Activated T-cell treated with anti-CD3 and anti-CD28 coated beads for 48 hours (primary cell): Measurements from ENCODE around the gene RIGI.
"Not testable (repeated sequence)": the region's sequence is repeated elsewhere in the genome, so short reads cannot be mapped to it uniquely, and the experiment has no call there.

ENCODE experiments used
- DNase-seq: peaks from one replicate; pipeline ENCODE4 v3.0.0-alpha.2; 2020; ENCODE audit warnings: low read depth

The RIGI gene

DNA sequence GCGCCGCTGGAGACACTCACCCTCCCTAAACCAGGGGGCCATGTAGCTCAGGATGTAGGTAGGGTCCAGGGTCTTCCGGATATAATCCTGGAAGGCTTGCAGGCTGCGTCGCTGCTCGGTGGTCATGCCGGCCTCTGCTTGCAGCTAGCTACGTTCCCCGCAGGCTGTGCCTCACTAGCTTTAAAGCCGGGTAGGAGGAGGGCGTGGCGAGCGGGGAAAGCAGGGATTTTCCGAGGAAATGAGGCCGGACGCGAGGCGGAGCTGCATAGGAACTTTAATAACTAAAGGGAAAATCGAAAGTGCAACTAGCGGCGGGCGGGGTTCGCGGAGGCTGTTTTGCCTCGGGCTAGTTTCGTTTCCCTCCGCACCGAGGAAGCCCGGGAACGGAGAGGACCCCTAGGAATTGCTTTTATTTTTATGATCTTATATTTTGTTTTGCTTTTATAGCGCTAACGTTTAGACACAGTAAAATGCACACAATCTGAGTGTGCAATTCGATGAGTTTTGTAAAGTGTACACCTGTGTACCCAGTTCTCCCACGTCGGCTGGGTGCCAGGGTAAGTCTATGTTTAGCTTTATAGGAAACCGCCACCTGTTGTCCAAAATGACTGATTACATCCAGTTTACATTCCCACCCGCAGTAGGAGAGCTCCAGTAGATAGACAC is at the start of gene RIGI:
RIGI (minus strand) TSS at position 156 of the 666 bp plus-strand sequence; CDS start at position 126, 30 bp downstream.
- peak; percentile 56 for DNase-seq

DNA sequence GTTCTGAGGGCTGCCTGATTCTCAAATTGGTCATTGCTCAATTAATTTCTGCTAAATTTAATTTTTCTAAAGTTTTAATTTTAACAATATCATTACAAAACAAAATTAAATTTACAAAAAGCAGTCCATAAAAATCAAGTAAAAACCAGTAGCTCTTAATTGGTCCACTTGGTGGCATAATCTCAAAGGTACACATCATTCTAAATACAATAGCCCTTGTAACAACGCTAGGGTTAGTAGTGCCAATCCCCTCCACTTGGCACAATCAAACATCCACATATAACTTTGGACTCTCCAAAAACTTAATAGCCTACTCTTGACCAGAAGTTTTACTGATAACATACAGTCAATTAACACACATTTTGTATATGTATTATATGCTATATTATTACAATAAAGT is 48.9 kb upstream of the RIGI start:
- DNase-seq, result no peak

DNA sequence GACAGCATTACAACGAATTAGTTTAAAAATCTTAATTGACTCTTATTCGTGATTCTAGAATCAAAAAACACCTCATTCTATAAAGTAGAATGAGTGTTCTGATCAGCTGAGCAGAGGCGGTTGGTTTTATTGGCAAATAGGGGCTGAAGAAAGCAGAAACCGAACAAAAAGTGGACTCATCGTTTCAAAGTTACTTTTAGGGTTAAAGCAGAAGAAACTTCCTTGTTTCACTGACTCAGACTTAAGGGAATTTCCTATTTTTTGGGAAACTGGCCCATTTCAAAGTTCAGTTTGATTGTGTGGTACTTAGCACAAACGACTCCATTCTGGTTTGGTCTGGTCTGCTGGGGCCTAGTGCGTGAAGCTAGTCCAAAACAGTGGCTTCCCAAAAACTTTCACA is 47.8 kb upstream of the RIGI start:
- no peak for DNase-seq

DNA sequence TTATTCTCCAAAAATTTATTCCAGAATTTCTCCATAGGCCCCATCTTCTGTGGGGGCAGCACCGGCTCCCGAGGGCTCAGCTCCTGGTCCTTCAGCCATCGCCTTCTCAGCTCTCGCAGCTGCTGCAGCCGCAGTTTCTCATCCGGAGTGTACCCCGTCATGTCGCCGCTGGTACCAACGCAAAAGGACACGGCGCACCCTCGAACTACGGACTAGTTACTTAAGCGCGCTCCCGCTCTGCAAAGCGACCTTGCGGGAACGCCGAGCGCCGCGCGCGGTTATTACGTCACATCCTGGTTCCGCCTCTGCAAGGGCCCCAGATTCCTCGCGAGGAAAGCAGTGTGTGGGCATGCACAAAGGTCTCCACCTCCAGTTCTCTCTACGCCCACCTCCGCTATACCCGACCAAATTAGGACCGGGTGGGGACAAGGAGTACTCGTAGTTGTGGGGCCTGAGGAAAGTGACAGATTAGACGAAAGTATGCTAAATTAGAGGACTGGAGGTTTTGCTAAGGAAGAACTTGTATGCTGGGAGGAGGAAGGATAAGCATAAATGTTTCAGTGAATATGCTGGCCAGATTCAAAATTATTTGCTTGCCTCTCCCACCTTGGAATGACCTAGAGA is 47.0 kb upstream of the RIGI start, which contains the start of gene NDUFB6:
NDUFB6 (minus strand) TSS at position 260 of the 624 bp plus-strand sequence; CDS start at position 161, 99 bp downstream.
- peak; percentile 91 for DNase-seq

DNA sequence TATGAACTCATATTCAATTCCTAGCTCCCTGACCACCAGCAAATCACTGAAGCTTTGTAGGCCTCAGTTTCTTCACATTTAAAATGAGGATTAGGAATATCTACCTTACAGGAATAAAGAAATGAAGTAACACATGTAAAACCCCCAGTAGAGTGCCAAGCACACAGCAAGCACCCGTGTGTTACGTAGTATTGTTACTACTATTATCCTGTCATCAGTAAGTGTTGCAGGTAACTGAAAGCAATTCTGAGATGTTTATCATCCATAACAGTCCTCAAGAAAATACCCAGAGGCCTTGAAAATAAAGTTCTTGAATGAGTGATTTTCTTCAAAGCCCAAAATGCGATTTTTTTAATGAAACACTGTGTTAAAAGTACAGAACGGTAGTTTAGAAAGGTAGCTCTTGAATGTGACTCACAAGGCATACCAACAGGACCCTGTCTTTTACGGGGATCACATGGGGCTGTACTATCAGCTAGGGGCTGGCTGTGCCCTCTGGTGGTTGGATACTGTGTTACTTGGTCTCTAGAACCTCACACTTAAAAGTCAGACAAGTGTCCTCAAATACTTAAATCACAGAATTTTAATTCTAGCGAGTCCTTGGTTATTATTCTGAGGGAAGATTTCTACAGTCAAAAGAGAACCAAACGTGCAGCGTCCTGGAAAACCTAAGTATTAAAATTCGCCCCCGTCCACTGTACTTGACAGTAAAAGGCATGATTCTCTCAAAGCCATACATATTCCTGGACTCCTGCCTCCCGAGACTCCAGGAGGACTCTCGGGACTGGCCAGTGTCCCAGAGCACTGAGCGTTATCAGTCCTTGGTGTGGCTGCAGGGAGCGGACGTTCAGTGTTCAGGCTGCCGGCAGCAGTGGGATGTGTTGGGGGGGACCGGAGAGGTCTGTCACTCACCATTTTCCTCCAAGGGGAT is 46.2 kb upstream of the RIGI start:
- peak; percentile 44 for DNase-seq

DNA sequence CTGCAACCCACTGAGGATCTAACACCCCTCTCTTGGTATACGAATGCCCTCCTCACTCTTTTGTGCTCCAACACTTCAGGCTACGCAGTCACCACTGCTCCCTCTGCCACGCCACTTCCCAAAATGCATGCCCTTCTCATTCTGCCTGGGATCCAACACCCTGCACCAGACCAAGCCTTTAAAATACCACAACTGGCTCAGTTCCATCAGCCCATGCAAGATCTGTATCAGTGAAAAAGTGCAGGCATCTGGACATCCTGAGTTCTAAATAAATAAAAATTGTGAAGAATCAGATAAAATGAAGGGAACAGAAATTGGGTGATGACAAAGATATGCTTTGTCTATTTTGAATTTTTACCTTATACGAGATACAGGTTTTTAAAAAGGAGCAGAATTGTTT is 44.3 kb upstream of the RIGI start:
- no peak for DNase-seq

DNA sequence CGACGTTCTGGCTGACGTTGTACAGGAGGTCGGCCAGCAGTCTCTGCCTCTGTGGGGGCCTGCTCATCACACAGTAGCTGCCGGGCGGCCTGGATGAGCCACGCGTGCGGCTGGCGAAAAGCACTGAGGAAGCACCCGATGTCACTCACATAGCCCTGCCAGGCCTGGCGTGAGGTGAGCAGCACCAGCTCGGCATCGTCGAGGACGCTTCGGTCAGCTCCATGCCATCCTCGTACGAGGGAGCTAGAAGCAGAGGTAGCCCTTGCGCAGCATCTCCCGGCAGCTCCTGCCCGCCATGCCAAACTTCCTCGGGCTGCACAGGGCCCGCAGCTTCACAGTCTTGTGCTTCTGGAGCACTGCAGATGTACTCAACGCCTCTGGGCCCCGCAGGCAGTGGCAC is 40.8 kb upstream of the RIGI start:
- DNase-seq, result no peak

DNA sequence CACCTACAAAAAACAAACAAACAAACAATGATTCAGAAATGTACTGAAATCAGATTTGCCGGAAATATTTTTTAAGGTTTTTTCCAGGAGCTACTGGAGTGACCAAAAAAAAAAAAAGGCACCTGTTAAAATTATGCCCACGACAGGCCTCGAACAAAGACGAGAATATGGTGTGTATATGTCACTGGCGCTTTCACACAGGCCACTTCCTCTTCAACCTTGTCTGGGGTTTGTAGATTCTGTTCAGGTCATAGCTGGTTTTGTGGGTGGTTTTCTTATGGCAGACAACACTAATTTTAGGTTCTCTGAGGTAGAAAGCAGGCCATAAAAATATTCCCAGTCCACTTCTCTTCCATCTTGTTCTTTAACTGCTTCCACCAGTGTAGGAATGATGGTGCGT is 40.0 kb upstream of the RIGI start:
- no peak for DNase-seq

DNA sequence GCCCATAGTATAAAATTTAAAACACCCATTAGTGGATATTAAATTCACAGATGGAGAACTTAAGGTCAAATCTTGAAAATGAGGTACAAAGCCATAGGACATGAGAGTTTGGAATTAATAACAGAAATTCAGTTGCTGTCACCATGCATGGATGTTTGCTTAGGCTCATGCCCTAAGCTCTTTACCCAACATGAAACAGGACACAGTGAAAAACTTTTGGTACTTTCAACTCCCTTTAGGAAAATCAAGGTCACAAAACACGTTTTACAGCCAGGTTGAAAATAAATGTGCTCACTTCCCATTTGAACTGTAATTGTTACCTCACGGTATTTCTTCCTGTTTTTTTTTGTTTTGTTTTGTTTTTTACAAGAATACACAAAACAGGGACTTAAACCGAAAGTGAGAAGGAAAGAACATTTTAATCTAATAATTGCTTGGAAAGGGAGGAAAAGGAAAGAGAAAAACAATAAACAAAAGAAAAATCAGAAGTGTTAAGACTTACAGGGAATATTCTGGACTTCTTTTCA is 32.5 kb upstream of the RIGI start:
- DNase-seq, result no peak

DNA sequence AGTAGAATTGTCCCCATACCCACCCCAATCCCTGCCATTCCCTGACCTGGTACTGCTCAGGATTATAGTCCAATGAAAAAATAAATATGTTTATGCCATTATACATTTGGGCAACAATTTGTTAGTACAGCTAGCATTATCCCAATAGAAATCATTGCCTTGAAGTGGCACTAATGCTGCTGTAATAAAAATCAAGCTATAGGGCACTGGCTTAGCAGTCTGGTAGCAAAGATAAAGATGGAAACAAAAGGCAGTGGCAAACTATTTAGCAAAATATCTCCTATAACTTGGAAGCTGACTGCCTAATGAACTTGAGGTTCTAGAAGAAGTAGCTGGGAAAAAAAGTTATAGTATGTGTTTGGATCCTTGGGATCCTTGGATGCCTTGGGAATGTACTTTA is 28.6 kb upstream of the RIGI start:
- no peak for DNase-seq

DNA sequence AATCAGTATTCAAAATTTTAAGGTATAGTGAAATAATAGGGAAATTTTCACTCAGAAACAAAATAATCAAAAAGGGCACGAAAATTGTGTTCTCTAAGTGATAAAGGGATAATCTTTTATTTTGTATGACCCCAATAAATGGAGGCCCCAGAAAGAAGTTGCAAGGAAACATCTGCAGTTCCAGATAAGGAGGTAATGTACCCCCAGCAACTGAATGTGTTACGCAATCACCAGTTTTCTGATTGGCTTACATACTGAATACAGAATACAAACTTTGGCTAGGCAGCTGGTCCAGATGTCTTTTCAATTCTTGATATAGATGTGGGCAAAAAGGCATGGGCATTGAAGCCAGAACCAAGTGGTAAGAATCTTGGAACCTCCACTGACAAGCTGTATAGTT is 28.1 kb upstream of the RIGI start:
- no peak for DNase-seq

DNA sequence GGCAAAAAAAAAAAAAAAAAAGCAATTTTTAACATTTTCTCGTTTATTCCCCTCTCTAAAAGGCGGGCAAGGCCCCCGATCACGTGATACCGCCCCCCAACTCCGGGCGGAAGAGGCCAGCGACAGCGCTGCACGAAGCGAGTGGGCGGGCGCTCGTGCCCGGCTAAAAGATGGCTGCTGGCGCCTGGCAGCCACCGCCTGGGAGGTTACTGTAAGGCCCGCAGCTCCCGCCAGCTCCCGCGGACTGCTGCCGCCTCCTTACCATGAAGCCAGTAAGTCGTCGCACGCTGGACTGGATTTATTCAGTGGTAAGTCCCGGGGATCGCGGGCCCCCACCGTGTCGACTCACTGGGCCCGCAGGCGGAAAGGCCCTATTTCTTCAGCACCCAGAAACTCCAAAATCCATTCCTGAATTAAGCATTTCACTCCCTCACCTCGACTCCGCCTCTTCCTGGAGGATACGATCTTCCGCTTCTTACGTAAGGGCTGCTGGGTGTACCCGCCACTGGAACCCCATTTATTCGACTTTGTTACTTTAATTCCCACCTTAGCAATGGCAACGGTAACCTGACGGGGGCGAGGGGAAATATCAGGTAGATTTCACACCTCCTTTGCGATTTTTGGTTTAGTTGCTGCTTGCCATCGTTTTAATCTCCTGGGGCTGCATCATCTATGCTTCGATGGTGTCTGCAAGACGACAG is 26.3 kb upstream of the RIGI start, which contains the start of the genes SMIM27 and TOPORS:
SMIM27 (plus strand) TSS at position 156 of the 701 bp plus-strand sequence; CDS start at position 264, 108 bp downstream.
TOPORS (minus strand) TSS at position 415 of the 701 bp plus-strand sequence; CDS start at position 265, 150 bp downstream.
- DNase-seq, result peak; percentile 89

DNA sequence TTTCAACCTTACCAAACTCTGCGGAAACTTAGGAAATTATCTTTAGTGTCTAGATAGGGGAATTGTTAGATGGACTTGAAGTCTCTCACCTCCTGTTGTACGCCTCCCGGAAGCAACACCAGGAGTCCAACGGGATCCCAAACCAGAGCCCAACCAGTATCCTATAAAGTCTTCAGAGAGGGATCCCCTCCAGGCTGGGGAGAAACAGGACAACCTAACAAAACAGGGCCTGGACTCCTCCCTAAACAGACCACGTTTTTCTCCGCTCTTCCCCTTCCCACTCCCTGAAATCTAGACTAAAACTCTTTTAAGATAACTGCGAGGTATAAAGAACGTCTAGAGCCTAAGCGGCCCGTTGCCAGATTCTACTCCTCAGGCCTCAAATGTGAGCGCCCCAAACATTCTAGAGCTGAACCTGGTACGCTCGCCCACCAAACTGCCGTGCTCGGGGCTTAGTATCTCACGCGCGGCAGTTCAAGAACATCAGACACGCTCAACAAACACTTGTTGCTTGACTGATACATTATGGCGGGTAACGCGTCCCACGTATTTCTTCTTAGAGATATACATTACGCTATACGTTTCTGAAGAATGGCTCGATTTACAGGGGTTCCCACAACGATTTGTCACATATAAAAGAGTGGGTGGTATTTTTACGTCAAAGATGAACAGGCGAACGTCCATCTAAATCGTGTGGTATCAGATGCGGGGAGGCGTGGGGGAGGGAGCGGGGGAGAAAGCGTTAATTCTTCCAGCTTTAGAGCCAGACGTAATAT is 25.5 kb upstream of the RIGI start:
- peak; percentile 41 for DNase-seq

DNA sequence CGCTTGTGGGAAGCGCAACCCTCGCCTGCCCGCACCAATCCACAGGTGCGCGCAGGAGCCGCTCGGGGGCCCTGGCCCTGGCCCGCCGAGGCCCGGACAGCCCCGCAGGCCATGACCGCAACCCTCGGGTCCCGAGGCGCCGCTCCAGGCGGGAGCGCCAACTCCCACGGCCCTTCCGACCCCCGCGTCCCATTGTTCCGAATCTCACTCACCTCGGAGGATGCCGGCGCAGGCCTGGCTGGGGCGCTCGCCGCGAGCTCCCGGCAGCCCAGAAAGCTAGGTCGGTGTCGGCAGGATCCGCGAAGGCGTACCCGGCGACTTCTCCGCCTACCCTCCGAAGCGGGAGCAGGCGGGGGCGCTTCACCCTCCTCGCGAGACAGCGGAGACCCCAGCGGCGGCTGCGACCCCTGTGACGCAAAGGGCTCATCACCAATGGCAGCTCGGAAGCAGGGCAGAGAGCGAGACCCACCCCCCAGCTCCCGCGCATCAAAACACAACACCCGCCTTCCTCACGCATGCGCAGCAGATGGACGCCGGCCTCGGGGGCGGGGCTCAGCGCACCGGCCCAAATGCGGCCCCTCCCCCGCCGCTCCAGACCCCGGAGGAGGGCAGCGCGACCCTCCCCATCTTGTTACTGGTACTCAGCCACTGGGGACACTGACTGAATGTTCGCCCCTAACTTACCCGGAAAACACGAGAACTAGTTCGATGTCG is 24.7 kb upstream of the RIGI start:
- DNase-seq, result peak; percentile 87

DNA sequence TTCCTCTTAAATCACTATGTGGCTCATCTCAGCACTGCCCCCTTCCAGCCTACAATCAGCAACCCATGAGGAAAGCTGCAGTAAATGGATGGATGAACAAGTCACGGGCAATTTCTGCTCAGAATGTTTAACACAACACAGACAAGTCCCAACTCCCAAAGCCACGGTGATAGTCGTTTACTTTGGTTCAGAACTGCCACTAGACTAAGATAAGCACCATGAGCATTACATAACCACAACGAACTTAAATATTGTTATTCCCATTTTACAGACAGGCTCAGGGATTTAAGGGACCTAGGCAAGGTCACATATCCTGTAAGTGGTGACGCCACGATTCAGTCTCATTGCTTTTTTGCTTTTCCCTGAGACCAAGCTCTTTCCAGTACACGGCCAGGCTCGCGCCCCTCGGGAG is 24.2 kb upstream of the RIGI start:
- DNase-seq, result no peak

DNA sequence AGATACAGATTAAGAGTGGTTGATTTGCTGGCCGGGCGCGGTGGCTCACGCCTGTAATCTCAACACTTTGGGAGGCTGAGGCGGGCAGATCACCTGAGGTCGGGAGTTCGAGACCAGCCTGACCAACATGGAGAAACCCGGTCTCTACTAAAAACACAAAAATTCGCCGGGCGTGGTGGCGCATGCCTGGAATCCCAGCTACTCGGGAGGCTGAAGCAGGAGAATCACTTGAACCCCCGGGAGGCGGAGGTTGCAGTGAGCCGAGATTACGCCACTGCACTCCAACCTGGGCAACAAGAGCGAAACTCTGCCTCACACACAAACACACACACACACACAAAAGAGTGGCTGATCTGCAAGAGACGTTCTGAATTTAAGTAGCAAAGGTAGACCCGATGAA is 22.2 kb upstream of the RIGI start:
- DNase-seq, result not testable (repeated sequence)

DNA sequence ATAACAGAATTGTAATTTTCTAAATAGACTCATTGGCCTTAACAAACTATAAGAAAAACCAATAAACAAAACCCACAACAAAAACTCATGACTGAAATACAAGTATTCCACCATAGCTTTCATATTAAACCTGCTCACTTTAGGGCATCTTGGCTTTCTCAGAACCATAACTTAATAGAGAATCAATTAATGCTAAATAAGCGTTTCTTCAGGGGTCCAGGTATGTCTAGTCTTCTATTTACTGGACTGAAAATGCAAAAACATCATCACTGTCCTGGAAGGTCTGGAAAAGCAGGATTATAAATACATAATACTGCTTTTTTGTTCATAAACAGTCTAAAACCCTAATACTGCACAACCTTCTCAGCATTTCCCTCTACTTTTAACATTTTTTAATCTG is 19.9 kb upstream of the RIGI start:
- DNase-seq, result no peak

DNA sequence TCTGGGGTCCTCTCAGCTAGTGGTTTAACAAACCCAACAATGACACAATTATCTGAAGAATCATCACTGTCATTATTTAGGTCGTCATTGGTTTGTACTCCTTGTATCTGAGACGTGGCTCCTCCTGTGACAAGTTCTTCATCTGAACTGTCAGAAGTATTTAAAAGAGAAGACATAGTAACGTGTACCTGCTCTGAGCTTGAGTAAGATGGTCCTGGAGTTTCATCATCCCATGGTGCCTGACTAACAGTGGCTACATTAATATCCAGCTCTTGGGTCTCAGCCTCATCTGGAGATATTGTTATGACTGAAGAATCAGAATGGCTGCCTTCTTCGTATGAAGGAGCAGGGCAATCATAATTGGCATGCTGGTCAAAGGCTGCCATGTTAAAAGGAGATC is 17.1 kb upstream of the RIGI start:
- DNase-seq, result no peak

DNA sequence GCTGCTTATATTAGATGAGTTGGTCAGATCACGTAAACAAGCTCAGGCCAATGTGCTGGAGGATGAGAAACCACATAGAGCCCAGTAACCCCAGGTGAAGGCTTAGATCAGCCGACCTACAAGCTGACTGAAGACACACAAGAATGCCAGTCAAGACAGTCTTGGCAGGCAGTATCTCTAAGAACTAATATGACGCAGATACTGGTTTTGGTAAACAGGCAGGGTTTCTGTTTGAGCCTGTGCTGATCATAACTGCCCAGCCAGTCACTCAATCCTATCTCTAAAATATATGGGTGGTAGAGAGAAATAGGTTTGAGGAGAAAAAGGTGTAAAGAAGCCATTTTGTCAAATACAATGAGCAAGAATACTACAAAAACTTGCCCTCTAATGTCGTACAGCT is 7.8 kb upstream of the RIGI start:
- DNase-seq, result no peak

DNA sequence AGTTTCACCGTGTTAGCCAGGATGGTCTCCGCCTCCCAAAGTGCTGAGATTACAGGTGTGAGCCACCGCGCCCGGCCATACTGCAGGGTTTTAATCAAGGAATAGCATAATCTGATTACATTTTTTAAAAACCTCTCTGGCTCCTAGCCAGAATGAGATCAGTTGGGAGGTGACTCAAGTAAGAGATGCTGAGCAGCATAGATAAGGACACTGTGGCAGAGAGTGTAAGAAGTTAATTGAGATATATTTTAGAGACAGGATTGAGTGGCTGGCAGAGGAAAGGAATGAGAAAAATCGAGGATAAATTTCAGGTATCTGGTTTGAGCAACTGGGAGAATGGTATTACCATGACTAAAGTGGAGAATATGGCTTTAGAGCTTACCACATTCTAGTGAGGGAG is 7.3 kb upstream of the RIGI start:
- DNase-seq, result no peak
